HG03064 (cell line): ENCODE data around the gene SYNGR1.
A peak's percentile ranks its signal among the peaks of the same experiment; 100 is the strongest.
"Not testable (repeated sequence)": the region's sequence is repeated elsewhere in the genome, so short reads cannot be mapped to it uniquely, and the experiment has no call there.

ENCODE experiments used
- ATAC-seq: cut with Tn5 transposase; IDR thresholded peaks from one replicate; pipeline ENCODE4 v1.9.1; 2021; ENCODE audit warnings: low read depth; ENCODE audit not compliant: unreplicated experiment

Gene SYNGR1

DNA sequence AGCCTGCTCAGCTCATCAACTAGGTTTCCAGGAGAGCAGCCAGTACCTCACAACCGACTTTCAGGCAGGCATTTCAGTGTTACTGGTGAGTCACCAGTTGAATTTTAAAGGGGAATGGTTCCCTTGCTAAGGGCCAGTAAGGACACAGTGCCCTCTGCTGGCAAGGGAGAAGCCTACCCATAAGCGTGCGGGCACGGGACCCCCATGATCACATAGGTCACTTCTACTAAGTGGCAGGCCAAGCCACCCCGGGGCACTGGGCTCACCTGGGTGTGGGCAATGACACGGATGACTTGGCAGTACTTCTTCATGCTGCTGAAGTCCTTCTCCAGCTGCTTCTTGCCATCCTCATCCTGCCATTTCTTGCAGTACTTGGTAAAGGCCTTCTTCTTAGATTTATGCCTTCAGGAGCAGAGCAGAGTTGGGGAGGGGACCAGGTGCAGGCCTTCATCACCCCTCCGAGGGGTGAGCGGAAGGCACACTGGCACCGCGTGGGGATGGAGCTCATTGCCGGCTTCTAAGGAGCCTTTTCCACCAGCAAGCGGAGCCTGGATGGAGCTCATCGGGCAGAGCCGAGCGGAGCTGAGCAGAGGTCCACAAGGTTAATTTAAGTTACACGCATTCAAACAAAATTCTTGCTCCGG lies 33.2 kb upstream of the SYNGR1 start:
- no peak for ATAC-seq

DNA sequence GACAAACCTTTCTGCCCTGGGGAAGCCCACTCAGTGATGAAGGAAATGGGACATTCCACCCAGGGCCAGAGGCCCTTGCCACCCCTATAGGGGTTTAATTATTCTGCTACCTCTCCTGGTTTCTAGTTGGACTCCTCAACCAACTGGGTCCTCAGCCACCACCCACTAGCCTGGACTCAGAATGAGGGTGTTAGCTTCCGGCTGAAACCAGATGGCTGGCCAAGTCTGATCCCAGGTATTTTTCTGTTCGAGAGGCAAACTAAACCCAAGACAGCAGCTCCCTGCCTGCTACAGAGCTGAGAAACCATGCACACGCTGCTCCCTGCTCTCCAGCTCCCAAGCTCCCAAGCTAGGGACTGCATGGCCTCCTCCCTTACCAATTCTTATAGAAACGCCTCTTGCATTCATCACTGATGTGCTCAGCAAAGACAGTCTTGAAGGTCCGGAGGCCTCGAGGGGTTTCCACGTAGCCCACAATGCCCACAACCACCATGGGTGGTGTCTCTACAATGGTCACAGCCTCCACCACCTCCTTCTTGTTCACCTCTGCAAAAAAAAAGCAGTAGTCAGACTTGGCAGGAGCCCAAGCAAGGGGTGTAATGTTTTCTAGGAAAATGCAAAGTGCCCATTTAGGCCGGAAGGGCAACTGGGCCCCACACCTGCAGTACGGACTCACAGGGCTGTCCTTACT lies 32.6 kb upstream of the SYNGR1 start:
- no peak for ATAC-seq

DNA sequence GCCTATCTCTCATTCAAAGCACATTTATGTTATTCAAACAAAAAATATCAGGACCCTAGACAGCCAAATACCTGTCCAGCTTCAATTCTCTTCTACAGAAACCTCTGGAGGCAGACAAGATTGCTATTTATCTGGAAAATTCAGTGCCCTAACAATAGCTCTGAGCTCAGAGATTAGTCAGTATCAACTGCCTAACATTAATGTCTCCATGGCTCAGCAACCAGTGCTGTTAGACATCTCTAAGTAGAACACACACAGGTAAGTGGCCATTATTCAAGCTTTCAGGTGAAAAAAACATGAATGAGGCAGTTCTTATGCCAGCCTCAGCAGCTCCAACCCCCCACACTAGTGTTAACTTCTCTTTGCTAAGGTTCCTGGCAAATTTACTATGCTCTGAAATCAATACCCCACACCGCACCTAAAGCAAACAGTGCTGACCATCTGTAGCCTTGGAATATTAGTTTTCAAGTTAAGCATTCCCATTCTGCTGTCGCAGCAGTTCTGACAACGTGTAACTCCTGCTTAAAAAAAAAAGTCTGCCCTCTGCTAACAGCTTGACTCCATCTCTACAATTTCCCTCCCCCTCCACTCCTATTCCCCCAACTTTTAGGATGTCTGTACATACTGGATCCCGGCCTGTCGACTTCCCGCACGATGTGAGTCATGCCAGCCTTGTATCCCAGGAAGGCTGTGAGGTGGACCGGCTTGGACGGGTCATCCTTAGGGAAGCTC lies 31.9 kb upstream of the SYNGR1 start:
- ATAC-seq = no peak

DNA sequence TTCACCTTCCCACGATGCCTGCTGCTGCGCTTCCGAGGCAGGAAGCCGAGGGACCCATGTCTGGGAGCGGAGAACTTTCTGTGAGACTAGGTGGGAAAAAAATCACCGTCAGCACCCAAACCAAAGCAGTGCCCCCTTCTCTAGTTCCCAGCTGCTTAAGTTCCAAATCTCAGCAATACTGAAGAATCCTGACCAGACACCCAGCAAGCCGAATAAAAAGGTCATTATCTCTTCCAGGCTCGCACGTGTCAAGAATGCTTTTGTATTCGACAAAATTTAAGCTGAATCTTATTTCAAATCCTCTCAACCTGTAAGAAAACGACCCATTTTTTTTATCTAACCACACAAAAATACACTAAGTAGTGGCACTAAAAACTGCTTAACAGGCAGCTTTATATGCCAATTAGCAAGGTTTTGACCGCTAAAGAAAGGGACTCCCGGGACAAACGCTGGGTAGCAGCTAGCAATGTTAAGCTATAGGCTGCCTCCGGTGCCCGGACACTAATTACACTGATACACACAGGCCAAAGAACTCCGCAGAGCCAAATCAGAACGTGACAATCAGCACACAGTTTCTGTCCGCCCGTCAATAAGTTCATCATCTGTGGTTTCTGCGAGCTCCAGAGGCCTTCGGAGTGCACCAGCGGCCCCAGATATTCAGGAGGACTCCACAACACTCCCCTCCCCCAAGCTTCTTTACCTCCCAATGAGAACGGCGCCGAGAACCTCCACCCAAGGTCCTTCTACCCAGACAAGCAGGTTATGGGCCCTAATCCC lies 31.1 kb upstream of the SYNGR1 start:
- peak; percentile 6 for ATAC-seq

DNA sequence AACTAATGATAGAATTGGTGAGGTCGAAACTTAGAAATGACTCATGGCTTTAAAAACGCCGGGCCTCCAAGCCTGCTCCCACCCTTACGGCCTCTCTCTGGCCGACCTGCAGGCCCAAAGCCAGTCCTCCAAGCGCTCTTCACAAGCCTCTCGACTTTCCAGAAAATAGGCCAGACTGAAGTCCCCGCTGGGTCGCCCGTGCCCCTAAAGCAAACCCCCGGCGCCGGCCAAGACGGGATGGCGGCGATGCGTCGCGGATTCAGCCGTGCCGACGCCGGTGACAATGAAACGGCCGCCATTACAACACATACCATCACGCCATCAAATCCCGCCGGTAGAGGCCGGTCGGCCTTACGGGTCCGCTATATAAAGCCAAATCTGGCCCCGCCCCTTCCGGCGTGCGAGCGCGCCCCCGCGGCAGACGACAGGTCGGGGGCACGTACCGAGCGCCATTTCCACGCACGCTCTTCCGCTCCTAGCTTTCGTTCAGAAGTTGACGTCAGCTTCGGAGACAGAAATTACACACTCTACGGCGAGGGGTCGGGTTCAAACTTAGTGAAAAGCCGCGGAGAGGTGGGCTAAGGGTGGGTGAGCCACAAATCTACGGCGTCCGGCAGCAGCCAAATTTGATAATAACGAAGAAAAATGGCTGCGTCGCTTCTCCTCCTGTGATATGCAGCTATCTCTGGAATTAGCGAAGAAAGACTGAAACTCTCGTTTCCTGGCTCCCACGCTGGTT lies 30.3 kb upstream of the SYNGR1 start, which contains the start of gene RPL3:
Gene RPL3, minus strand, starts transcription at position 340 of the 739 bp plus-strand sequence. Its CDS starts 26 bp downstream, at position 314.
- peak; percentile 75 for ATAC-seq

DNA sequence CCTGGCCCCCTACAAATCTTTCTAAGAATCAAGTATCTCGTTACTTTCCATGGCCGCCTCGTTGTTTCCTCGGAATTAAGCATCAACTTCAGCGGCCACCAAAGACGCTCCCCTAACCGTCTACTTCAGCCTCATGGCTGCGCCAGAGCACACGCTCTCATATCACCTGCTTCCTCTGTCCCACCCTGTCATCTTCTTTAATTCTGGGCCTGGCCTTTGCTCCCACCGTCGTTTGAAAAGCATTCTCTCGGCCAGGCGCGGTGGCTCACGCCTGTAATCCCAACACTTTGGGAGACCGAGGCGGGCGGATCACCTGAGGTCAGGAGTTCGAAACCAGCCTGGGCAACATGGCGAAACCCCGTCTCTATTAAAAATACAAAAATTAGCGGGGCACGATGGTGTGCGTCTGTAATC lies 29.2 kb upstream of the SYNGR1 start:
- ATAC-seq = not testable (repeated sequence)

DNA sequence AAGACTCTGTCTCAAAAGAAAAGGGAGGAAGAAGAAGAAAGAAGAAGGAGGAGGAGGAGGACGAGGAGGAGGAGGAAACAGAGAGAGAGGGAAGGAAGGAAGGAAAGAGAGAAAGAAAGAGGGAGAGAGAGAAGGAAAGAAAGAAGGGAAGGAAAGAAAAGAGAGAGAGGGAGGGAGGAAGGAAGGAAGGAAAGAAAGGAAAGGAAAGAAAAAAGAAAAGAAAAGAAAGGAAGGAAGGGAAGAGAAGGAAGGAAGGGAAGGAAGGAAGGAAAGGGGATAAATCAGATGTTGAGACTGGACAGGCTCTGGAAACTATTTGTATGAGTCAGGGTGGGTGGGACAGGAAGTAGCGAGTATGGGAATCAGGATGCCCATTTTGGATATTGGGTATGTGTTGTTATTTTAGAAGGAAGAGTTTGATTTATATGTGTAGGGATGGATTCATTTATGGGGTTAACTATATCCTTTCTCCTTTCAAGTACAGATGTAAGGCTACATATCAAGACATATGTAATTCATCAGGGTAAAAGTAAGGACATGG lies 24.3 kb upstream of the SYNGR1 start:
- no peak for ATAC-seq

DNA sequence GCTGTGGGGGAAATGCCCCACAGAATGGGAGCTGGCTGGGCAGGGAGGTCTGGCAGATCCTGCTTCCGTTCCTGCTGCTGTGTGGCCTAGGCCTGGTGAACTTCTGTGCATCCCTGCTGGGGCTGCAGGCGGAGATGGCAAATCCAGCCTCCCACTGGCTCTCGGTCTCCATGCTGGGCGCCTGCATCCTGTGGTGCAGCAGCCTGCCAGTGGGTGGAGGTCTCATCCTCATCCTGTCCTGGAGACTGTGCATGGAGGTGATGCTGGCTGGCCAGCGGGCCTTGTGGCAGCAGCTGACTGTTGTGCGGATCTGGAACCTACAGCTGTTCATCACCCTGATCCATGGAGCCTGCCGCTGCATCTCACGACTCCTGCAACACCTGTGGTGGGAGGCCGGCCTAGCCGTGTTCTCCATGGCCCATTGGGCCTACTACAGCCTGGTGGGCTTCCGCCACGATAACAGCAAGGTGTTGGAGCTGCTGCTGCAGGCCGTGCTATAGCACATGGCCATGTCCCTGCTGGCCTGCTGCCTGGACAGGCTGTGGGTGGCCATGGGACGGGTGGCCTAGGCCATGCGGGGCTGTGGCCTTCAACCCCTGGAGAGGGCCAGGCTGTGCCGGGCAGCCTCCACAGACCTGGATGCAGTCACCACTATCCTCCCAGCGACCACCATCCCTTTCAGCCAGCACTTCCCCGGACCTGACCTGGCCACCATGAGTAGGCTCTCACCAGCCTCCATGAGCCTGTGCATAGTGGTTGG lies 21.6 kb upstream of the SYNGR1 start:
- no peak for ATAC-seq

DNA sequence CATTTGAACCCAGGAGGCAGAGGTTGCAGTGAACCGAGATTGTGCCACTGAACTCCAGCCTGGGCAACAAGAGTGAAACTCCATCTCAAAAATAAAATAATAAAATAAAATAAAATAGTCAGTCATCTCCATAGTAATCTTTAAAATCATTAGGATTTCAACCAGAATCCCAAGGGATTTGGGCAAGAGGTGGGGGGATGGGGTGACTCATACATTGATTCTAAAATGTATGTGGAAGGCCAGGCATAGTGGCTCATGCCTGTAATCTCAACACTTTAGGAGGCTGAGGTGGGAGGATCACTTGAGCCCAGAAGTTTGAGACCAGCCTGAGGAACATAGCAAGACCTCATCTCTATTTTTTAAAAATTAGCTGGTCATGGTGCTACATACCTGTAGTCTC lies 19.2 kb upstream of the SYNGR1 start:
- not testable (repeated sequence) for ATAC-seq

DNA sequence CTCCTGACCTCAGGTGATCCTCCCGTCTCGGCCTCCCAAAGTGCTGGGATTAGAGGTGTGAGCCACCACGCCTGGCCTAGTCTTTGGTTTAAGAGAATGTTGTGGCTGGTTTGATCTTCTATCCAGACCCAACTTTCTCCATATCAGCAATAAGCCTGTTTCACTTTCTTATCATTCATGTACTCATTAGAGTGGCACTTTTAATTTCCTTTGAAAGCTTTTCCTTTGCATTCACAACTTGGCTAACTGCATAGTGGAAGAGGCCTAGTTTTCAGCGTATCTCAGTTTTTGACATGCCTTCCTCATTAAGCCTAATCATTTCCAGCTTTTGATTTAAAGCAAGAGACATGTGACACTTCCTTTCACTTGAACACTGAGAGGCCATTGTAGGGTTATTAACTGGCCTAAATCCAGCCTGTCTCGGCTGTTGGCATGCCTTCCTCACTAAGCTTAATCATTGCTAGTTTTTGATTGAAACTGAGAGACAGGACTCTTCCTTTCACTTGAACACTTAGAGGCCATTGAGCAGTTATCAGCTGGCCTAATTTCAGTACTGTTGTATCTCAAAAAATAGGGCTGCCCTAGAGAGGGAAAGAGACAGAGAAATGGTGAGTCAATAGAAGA lies 17.2 kb upstream of the SYNGR1 start:
- ATAC-seq = no peak

DNA sequence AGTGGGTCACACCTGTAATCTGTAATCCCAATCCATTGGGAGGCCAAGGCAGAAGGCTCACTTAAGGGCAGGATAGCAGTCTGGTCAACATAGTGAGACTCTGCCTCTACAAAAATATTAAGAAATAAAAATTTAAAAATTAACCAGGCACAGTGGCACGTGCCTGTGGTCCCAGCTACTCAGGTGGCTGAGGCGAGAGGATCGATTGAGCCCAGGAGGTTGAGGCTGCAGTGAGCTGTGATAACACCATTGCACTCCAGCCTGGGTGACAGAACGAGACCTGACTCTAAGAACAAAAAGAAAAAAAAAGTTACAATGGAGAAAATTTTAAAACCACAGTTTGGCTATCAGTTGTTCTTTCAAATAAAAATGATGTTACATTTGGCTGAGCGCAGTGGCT lies 13.4 kb upstream of the SYNGR1 start:
- no peak for ATAC-seq

DNA sequence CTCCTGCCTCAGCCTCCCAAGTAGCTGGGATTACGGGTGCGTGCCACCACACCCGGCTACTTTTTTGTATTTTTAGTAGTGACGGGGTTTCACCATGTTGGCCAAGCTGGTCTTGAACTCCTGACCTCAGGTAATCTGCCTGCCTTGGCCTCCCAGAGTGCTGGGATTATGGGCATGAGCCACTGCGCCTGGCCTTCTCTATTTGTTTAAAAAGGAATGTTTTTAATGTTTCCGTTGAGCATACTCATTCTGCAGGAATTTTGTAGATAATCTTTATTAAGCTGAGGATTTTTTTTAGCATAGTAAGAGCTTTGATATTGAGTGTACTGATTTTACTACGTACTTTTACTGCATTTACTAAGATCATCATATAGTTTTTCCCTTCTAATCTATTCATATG lies 10.0 kb upstream of the SYNGR1 start:
- ATAC-seq = not testable (repeated sequence)

DNA sequence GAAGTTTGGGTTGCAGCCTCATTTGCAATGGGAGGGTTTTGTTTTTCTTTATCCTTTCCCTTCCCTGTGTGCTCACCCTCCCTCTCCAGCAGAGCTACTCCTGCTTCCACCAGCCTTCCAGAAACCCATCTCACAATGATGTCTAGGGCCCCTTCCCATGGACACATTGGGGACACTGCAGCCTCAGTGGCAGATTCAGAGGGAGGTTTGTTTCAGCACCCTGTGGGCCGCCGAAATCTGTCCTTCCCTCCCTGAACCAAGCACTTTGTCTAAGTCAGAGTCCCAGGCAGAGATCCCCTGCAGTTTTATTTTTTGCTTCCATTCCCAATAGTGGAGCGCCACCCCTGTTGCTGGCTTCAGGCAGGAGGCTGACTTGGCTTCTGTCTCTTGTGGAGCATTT lies 8.6 kb upstream of the SYNGR1 start:
- no peak for ATAC-seq

DNA sequence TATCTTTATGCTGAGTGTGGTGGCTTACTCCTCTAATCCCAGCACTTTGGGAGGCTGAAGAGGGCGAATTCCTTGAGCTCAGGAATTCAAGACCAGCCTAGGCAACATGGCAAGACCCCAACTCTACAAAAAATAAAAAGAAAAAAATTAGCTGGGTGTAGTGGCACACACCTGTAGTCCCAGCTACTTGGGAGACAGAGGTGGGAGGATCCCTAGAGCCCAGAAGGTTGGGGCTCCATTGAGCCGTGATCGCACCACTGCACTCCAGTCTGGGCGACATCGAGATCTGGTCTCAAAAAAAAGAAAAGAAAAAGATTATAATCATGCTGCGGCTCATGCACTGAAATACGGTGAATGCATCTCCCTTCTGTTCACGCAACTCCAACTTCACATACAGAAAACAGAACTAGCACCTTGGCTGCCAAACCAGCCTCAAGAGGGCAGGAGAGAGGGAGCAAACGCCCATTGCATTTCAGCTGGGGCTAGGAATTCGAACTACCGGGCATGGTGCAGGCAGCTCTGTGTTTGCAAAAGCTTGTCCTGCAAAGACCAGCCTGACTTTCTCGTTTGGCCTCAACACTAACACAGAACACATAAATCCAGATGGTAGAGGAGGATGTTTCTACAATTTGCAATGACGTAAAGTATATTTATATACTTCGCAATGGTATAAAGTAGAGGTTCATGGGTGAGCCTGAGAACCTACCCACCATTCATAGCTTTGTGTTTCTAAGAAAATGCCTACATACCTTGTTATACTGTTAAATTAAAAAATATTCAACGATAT lies 6.3 kb upstream of the SYNGR1 start:
- no peak for ATAC-seq

DNA sequence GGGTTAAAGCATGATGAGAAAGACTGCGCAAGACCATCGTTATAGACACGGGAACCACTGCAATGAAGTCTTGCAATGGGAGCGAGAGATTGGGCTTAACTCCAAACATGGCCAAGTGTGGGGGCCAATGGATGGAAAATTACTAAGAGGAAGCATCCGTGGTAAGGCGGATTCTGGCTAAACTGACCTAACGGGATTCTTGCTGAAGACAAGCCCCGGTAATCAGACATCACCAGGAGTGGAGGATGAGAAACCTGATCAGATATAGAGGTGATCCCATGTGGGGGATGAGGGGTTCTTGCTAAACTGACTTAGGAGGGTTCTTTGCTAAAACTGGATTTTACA lies 5.8 kb upstream of the SYNGR1 start:
- ATAC-seq = no peak

DNA sequence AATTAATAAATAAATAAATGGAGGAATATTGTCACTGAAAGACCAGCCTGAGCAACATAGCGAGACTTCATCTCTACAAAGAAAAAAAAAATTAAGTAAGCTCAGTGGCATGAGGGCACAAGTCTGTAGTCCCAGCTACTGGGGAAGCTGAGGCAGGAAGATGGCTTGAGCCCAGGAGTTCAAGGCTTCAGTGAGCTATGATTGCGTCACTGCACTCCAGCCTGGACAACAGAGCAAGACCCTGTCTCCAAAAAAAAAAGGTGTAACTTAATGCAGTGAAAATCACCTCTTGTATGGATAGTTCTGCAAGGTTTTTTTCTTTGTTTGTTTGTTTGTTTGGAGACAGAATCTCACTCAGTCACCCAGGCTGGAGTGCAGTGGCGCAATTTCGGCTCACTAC lies 4.6 kb upstream of the SYNGR1 start:
- ATAC-seq = no peak

DNA sequence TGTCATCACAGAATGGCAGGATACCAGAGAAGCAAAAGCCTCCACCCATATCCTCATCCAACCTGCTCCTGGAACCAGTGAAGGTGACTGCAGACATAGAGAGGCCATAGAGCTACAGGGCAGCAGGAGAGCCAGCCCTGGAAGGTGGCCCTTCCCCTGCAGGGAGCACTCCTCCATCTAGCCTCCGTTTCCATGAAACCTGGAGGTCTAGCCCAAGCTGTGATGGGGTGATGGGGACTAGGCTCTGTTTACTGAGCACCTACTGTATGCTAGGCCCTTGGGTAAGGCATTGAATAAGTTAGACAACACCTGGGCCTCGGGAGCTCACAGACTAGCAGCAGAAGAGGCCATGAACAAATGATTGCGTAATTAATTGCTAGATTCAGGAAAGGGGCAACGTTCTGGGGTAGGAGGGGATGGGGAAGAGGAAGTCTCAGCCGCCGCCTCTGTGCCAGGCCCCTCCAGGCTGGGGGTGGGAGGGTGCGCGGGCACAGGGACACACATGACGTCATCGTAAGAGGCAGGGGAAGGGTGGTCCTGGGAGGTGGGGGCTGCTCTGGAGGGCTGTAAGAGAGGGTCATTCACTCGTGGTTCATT lies 784 bp upstream of the SYNGR1 start:
- no peak for ATAC-seq

DNA sequence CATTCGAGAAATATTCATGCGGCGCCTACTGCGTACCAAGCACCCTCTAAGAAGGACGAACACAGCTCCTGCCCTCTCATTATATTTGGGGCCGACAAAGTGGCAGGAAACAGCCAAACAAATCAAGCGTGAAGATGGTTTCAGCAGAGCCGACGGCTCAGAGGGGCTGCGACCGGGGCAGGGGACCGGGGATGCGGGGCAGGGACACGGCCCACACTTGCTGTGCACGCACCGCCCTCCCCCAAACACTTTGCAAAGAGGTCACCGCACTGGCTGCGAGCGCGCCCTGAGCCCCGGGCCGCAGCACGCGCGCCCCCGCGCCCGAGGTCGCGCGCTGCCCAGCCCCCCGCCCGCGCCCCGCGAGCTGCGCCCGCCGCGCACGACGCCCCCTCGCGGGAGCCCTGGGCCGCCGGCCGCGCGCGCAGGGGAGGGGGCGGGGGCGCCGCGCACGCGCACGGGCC lies 255 bp upstream of the SYNGR1 start:
- no peak for ATAC-seq
